HG03066 (cell line): ENCODE measurements around the gene ASAP2.

Experiments
- ATAC-seq: cut with Tn5 transposase; IDR thresholded peaks from one replicate; pipeline ENCODE4 v1.9.1; 2021; ENCODE audit warnings: low read depth; ENCODE audit not compliant: unreplicated experiment

The ASAP2 gene

DNA sequence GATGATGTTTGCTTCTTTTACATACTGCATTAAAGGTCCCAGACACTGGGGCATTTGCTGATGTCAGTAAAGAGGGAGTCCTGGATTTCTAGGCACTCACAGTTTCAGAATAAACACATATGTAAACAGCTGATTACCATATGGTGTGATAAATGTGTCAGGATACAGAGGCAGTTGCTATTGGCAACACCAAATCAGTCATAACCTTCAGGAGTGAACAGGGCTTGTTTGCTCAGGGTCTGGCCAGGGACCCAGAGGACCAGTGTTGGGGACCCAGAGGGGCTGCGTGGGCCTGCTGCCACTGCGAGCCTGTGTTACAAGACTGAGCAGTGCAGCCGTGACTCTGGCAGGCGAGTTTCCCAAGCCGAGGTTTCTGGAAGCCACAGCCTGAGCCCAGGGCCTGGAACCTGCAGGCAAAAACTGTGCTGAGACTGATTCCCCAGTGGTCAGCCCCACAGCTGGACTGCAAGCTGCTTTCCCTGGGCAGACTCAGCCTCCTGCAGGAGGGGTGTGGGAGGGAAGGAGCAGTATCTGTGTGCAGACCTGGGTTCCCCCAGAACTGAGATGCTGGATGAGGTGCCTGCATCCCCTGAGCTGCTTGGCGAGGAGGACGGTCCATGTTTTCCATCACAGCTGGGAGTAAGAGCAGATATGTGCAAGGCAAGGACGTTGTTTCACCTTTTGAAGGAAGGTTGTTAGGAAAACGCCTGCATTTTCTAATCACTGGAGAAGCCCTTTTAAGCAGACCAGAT lies 23.6 kb downstream of the ASAP2 start:
- no peak for ATAC-seq

DNA sequence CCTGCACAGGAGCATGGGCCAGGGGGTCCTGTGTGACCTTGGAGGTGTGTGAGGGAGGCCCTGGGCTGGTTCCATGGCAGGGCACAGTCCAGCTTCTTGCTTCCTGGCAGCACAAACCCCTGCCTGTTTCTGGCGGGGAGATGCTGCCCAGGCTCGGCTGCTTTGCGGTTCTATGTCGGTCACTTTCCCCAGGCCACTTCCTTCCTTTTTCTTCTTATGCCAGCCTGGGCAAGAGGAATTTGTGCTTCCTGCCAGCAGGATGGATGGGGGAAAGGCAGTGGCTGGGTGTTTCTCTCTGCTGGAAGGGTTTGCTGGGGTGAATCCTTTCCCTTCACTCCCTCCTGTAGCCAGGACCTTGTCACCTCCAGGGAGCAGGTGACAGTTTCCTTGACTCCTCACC lies 24.3 kb downstream of the ASAP2 start:
- no peak for ATAC-seq

DNA sequence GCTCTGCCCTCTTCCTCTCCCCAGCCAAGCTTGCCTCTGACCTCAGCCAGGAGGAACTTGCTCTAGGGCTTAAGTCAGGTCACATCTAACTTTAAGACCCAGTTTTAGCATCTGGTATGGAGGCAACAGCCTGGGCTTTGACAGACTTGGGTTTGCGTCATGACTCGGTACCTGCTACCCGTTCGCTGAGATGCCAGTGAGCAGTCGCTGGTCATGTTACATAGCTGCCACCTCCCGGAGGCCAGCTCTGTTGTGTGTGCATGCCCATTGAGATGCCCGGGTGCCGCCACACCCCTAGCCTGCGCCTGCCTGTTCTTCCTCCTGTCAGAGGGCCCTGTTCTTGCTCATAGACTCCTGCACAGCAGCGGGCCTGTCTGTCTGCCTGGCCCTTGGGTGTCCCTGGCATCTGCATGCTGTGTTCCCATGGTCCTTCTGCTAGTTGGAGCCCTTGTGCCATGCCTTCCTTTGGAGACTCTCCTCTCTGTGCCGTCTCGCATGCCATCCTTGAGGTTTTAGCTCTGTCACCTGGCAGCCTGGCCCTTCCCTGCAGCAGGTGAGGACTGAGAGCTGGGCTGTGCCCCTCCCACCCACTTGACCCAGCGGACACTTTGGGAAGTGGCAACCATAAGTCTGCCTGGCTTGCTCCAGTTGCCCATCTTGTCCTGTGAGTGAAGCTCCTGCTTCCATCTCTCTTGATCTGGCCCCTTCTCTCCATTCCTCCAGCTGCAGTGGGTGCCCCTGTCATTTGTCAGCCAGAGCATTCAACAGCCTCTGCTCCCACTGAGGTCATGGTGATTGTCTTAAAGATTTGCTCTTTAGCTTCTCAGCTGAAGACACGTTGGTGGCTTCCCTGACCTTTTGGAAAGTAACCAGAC lies 24.9 kb downstream of the ASAP2 start:
- no peak for ATAC-seq

DNA sequence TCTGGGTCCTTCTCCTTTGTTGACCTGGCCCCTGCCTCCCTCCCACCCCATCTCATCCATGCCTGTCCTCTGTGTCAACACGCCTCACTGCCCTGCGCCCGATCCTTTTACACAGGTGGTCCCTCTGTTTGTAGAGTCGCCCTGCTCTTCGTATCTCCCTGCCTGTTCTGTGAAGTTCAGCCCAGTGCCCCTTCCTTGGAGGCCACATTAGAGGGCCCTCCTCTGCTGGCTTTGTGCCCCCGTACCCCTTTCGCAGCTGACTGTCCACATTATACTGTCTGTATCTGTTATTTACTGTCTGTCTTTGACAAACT lies 25.5 kb downstream of the ASAP2 start:
- ATAC-seq, result no peak

DNA sequence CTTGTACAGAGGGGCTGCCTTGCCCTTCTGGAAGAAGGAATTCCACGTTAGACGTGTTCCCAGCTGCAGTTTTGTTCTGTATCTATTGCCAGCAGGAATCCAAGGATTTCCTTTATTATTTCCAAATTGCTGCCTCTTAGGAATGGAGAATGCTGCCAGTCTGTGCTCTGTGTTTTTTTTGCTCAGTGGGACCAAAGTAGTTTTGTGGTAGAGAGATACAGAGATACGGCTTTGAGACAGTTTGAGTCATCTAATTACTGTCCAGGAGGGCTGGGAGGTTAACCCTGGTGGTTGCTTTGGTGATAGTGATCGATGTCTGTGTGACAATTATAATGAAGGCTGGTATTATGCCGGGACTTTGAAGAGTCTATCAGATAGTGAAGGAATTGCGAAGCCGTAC lies 26.3 kb downstream of the ASAP2 start:
- no peak for ATAC-seq

DNA sequence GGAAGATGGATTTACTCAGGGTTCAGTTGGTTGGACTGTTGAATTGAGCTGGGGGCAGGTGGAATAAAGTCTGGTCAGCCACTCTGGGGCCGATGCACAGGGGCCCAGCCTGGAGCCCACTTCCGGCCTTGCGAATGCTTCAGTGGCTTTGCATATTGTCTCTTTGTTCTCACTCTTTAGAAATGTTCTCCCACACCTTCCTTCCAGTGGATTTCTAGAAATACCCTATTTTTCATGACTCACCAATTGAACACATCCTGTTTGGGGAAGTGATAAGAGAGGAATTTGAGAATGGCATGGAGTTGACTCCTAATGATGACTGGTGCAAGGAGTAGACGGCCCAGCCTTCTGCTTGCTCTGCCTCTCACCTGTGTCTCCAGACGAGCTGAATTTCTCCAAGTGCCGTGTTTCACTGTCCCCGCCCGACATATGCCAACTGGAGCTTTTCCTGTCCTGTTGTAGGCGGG lies 28.1 kb downstream of the ASAP2 start:
- ATAC-seq, result no peak

DNA sequence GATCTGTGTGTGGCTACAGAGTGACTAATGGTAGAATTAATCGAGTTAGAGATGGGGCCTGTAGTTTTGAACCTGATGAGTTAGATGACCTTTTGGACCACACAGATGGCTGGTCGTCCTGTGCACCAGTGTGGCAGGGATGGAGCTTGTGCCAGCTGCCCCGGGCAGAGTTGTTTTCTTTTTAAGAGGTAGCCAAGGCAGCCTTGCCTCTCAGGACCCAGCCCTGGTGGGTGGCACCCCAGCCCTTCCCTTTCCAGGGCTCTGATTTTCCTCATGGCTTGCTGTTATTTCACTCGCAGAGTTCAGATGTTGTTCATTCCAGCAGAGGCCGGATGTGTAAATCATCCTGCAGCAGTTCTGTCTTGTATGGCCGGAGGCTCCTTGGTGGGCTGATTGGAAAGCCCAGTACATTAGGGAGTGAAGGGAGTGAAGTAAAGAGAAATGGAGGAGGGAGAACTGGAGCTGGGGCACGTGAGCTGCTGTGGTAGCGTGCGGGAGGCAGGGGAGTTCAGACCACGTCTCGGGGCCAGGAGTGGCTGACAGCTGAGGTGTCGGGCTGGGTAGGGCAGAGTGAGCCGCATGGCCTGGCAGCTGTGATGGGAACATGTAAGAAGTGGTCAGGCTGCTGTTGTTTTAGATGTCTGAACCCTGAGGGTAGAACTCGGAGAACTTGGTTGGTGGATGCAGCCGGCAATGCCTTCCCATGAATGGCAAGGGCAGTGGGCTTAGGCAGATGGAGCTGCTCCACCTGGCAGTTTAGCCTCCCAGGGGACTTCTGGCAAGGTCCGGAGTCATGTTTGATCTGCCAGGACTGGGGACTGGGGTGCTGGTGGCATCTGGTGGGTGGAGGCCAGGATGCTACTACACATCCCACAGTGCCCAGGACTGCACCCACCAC lies 28.8 kb downstream of the ASAP2 start:
- no peak for ATAC-seq

DNA sequence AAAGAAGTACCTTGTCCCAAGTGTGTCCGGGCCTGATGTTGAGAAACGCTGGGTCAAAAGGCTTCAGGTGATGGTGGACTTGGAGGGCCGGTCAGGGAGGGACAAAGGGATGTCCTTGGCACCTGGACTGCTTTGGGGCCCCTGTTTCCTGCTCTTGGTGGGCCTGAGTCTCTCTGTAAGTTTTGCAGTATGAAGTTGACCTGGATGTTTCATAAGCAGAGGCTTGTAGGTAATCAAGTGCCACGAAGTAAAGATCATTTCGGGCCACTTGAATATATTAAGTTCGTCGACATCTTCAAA lies 29.4 kb downstream of the ASAP2 start:
- no peak for ATAC-seq

DNA sequence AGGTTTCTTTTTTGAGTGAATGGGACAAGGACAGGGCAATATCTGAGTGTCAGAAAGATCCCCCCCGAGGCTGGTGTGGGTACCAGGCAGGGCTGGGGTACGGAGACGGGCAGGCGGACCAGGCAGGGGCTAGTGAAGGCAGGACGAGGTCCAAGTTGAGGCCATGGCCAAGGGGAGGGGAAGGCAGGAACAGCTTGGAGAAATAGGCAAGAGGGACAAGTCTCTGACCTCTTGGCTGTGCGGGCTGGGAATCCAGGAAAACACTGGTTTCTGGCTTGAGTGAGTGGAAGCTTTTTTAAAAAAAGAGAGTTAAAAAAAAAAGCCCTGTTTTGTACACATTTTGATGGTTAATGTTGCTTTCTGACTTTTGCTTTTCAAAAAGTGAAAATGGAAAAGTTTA lies 30.3 kb downstream of the ASAP2 start:
- ATAC-seq, result no peak

DNA sequence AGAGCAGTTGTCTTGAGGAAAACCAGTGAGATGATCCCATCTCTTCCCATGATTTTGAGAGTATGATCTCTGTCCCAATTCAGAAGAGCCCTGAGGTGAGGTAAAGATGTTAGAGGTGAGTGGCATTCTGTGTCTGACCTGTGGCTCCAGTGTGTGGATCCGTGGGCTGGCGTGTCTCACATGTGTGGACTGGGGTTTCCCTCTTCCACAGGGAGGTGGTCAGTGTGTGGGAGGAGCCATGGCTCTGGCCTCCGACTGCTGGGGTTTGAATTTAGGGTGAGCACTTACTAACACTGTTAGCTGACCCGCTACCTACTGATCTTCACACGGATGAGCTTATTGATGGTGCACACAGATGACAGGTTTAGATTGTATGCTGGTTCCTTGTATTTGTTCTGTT lies 31.2 kb downstream of the ASAP2 start:
- no peak for ATAC-seq

DNA sequence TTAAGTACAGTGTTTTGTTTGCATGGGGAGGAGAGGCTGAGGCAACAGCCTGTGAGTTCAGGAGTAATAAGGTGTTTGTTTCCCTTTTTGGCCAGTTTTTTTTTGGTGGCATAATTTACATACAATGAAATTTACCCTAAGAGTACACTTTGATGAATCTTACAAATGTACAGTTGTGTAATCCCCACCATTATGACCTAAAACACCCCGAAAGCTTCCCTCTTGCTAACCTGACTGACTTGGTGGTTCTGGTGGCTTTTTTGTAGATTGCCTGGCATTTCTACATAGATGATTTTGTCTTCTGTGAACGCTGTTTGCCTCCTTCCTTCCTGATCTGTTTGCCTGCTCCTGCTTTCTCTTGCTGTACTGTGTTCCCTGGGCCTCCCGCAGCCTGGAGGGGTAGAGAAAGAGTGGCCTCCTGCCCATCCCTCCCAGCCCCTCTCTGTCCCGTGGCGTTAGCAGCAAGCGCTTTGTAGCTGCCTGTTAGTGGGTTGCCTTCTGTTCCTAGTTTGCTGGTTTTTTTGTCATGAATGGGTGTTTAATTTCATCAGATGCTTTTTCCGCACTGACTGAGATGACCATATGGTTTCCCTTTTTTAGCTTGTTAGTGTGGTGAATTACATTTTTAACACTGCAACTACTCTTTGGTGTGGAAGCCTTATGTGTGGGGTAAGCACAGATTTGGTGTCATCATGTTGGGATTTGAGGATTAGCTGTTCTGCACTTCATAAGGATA lies 32.1 kb downstream of the ASAP2 start:
- ATAC-seq, result no peak

DNA sequence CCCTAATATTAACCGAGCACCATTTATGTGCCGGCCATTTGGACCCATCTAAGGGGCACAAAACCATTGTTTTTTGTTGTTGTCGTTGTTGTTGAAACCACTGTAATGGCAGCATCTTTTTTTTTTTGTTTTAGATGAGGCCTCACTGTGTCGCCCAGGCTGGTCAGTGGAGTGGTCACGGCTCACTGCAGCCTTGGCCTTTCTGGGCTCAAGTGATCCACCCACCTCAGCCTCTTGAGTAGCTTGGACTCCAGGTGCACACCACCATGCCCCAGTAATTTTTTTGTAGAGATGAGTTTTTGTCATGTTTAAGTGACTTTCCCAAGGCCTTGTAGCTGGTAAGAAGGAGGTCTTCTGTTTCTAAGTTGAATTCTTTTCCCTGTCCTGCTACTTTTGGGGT lies 33.0 kb downstream of the ASAP2 start:
- ATAC-seq, result no peak

DNA sequence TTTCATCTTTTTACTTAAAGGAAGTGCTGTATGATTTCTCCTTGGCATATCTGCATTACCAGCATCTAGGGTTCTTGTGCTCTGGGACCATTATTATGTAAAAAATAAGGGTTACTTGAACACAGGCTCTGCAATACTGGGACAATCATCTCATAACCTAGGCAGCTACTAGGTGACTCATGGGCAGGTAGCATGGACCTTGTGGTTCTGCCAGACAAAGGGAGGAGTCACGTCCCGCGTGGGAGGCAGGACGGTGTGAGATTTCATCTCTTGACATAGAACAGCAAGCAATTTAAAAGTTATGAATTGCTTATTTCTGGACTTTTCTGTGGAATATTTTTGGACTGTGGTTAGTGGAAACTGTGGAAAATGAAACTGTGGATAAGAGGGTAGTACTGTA lies 34.1 kb downstream of the ASAP2 start:
- ATAC-seq, result no peak

DNA sequence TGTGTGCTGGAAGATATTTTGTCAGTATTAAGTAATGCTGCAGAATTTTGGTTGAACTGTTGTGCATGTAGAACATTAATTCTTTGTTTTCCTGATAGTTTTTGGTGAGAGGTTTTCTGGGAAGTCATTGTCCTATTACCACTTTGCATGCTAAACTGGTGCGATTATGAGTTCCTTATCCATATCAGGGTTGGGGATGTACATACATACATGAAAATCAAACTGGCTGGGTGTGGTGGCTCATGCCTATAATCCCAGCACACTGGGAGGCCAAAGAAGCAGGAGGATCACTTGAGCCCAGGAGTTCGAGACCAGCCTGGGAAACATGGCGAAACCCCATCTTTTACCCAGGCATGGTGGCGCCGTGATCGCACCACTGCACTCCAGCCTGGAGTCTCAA lies 34.6 kb downstream of the ASAP2 start:
- ATAC-seq, result no peak

DNA sequence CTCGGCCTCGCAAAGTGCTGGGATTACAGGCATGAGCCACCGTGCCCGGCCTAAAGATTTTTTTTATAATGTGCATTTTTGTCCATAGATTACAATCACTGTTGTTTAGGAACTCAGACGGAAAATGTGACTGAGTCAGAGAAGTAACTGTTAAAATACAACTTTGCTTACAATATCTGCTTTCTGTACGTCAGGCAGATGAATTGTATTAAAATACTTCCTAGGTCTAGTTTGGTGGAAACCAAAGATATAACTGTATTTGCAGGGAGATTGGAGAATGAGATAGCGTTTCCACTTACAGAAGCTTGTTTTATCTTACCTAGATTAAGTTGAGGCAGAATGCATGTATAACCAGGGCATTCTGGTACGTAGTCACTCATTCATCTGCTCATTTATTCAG lies 36.7 kb downstream of the ASAP2 start:
- ATAC-seq, result no peak

DNA sequence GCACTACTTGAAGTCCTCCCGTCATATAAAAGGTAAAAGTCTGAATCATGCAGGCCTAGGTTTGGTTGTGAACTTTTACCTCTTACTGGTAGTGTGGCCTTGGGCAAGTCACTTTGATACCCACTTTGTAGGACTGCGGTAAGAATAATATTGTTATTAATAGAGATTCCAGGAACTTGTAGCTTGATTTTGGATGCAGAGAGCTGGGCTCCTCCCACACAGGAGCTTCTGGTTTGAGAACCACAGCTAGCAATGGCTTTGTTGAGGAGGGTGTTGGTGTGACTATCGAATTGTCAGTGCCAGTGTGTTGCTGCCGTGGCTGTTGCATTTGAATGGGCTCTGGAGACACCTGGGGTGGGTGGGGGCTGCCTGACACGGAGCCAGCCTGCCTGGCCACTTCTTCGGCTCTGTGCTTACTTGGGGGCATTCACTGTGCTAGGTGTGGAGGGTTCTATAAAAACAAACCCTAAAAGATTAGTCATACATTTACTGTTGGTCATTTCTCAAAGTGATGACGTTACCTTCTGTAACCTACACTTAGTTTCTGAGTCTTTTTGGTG lies 38.5 kb downstream of the ASAP2 start:
- ATAC-seq, result no peak

DNA sequence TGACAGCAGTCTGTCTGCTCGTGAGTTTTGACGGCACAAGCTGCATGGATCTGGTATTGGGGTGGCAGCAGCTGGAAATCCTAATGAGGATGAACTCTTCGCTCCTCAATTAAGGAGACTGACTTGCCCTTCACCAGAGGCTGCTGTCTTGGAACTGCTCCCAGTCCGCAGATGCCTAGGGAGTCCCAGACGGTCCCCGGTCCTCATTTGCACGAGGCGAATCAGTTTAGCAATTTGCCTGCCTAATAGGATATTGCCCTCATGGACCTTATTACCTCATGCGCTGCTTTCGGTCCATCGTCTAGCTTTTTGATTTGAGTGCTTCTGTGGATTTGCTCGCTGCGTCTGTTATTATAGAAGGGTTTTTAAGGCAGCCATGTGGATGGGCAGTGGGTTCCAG lies 40.6 kb downstream of the ASAP2 start:
- no peak for ATAC-seq

DNA sequence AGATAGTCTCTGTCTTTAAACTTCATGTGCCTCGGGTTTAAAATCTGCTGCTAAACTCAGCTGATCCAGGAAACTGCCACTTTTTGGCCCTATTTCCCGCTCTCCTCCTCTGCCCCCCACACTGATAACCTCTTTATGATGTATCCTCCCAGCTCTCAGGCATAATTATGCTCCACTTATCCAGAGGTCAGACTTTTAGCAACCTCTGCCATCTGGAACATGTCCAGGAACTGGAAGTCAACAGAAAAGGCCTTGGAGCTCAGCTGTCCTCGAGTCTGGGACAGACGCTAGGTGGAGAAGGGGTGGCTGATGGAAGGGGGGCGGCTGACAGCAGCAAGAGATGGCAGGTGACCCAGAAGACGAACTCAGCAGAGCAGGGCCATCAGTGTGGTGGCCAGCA lies 41.2 kb downstream of the ASAP2 start:
- no peak for ATAC-seq

DNA sequence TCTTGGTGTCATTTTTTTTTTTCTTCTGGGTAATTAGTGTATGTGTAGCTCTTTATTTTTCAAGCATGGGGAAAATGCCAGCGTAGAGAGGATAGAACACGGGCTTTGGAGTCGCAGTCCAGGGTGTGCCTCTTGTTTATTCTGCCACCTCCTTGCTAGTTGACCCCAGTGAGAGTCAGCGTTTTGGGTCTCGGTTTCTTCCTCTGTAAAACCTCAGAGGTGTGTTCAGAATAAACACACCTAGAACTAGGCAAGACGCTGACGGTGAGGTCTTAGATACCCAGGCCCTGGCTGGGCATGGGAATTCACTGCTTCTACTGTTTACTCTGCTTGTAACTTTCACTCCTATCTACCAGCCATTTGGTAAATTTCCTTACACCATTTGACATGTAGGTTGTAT lies 41.8 kb downstream of the ASAP2 start:
- no peak for ATAC-seq

DNA sequence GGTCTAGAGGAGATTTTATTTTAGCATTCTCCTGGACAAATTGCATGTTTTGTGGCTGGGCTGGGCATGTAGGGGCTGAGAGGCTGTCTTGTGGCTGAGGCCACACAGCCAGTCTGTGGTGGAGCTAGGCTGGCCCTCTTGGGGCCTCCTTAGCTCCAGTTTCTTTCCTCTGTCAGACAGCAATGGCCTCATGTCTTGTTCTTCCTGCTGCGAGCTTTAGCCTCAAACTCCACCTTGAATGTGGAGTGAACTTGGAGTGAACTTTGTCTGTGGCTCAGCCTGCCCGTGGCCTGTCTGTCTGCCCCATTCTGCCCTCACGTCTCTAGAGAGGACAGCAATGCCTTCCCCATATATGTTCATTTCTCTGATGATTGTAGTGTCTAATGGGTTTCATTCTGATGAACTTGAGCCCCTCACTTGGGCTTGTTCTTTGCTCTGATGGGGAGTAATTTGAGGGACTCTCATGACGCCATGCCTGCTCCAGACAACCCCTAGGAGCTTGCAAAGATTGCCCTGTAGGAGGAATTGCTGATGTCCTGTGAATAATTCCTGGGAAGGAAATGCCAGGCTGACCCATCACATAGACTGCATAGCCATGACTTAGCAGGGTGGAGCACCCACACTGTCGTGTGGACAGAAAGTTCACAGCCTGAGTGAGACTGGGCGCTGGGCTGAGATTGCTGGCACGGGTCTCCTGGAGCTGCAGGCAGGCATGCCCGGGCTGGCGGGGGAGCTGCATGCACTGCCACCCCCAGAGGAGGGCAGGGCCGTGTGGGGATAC lies 42.6 kb downstream of the ASAP2 start:
- no peak for ATAC-seq
